GM10847 (cell line): Measurements from ENCODE around the gene CD34.

ENCODE experiments used
- POLR2A ChIP-seq: IDR thresholded peaks from 2 replicates; pipeline ENCODE4 v1.6.1; 2011; ENCODE audit not compliant: insufficient read length; ENCODE audit errors: extremely low read depth

The CD34 gene

GRCh38 chr1:207857447-207857846 is 53.5 kb downstream of the CD34 start:
- no peak for TF ChIP-seq POLR2A

- no peak for TF ChIP-seq POLR2A
Observed at GRCh38 chr1:207856276-207857023, 54.5 kb downstream of the CD34 start.

- no peak for TF ChIP-seq POLR2A
Observed at GRCh38 chr1:207854001-207854400, 56.9 kb downstream of the CD34 start.

- no peak for TF ChIP-seq POLR2A
Observed at GRCh38 chr1:207853372-207853757, 57.6 kb downstream of the CD34 start.

GRCh38 chr1:207852576-207853371 is 58.2 kb downstream of the CD34 start:
- no peak for TF ChIP-seq POLR2A

- TF ChIP-seq POLR2A: no peak
Observed at GRCh38 chr1:207851696-207852095, 59.2 kb downstream of the CD34 start.

GRCh38 chr1:207850621-207851407 is 60.1 kb downstream of the CD34 start:
- TF ChIP-seq POLR2A: no peak

GRCh38 chr1:207849646-207850045 is 61.3 kb downstream of the CD34 start:
- TF ChIP-seq POLR2A: no peak

GRCh38 chr1:207849016-207849415 is 61.9 kb downstream of the CD34 start:
- no peak for TF ChIP-seq POLR2A

GRCh38 chr1:207848234-207848633 is 62.7 kb downstream of the CD34 start:
- TF ChIP-seq POLR2A: no peak

GRCh38 chr1:207847116-207847515 is 63.8 kb downstream of the CD34 start:
- no peak for TF ChIP-seq POLR2A

- no peak for TF ChIP-seq POLR2A
Observed at GRCh38 chr1:207845109-207845508, 65.8 kb downstream of the CD34 start.

GRCh38 chr1:207844371-207844770 is 66.6 kb downstream of the CD34 start:
- TF ChIP-seq POLR2A: no peak

- no peak for TF ChIP-seq POLR2A
Observed at GRCh38 chr1:207842506-207842905, 68.4 kb downstream of the CD34 start.

- TF ChIP-seq POLR2A: no peak
Observed at GRCh38 chr1:207841901-207842300, 69.0 kb downstream of the CD34 start.

- TF ChIP-seq POLR2A: no peak
Observed at GRCh38 chr1:207841293-207841692, 69.6 kb downstream of the CD34 start.
